Neutrophil (primary cell): Measurements from ENCODE around the gene FAM180B.
"Not testable (repeated sequence)": the region's sequence is repeated elsewhere in the genome, so short reads cannot be mapped to it uniquely, and the experiment has no call there.

ENCODE experiments used
- H3K27ac ChIP-seq: fragments of 200-600 bp; sonication (generic); 2 replicates; pipeline ENCODE4 v1.5.1; 2016; ENCODE audit warnings: mild to moderate bottlenecking, moderate library complexity
- H3K27me3 ChIP-seq: fragments of 200-600 bp; sonication (generic); 2 replicates; pipeline ENCODE4 v1.6.0; 2016; ENCODE audit warnings: mild to moderate bottlenecking
- H3K36me3 ChIP-seq: fragments of 200-600 bp; sonication (generic); 2 replicates; pipeline ENCODE4 v1.5.1; 2017
- H3K4me1 ChIP-seq, 2 experiments: fragments of 200-600 bp in 1 of 2; sonication (generic) in 1 of 2; 1 replicate in 1 of 2; 2 replicates in 1 of 2; pipeline versions ENCODE4 v1.5.1 to v1.6.1; 2013 to 2016; ENCODE audit warnings: low read depth in 1 of 2, low read length in 1 of 2, mild to moderate bottlenecking in 1 of 2, moderate library complexity in 1 of 2; ENCODE audit not compliant: control insufficient read depth in 1 of 2, insufficient read depth in 1 of 2
- H3K4me3 ChIP-seq, 2 experiments: fragments of 200-600 bp in 1 of 2; sonication (generic) in 1 of 2; 1 replicate in 1 of 2; 2 replicates in 1 of 2; pipeline ENCODE4 v1.5.1; 2013 to 2016; ENCODE audit warnings: low read depth in 1 of 2, low read length in 1 of 2, mild to moderate bottlenecking in 1 of 2, moderate library complexity in 1 of 2
- H3K9me3 ChIP-seq: fragments of 200-600 bp; sonication (generic); 2 replicates; pipeline ENCODE4 v1.5.1; 2016
- TF ChIP-seq, protein P1 (sequence below): fragments of 200-600 bp; sonication (generic); IDR thresholded peaks from 2 replicates; pipeline ENCODE4 v1.5.1; 2016; ENCODE audit warnings: antibody characterized with exemption

FAM180B gene

GRCh38 chr11:47628026-47628425 lies 41.5 kb downstream of the FAM180B start:
- Histone ChIP-seq H3K27me3 (no peaks in the 10 kb centered on the region), H3K9me3 (no peaks in the 10 kb centered on the region), H3K36me3 (peaks cover 83% of the 10 kb centered on the region), H3K4me3 (no peak overlapping the region), H3K4me1 (no peaks in the 10 kb centered on the region), H3K27ac (no peak overlapping the region)
- TF ChIP-seq, protein P1, sequence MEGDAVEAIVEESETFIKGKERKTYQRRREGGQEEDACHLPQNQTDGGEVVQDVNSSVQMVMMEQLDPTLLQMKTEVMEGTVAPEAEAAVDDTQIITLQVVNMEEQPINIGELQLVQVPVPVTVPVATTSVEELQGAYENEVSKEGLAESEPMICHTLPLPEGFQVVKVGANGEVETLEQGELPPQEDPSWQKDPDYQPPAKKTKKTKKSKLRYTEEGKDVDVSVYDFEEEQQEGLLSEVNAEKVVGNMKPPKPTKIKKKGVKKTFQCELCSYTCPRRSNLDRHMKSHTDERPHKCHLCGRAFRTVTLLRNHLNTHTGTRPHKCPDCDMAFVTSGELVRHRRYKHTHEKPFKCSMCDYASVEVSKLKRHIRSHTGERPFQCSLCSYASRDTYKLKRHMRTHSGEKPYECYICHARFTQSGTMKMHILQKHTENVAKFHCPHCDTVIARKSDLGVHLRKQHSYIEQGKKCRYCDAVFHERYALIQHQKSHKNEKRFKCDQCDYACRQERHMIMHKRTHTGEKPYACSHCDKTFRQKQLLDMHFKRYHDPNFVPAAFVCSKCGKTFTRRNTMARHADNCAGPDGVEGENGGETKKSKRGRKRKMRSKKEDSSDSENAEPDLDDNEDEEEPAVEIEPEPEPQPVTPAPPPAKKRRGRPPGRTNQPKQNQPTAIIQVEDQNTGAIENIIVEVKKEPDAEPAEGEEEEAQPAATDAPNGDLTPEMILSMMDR: no peak

DNA sequence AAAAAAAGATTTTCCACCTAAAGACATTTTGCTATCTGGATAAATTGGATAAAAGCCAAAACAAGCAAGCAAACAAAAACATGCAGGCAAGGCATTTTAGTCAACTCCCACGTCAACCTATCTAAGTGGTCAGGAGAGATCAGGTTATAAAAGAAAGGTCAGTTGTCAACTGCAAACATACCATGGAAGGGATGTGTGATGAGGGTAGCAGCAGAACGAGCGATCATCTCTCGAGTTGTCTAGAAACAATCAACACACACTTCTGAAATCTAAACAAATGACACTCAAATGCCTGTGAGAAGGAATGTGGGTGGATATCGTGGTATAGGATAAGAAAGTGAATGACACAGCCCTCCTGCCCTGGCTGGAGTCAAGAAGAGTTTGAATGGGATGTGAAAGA lies 45.0 kb downstream of the FAM180B start:
- H3K36me3 ChIP-seq: peaks cover 77% of the 10 kb centered on the region
- no peak overlapping the region for H3K27ac ChIP-seq
- no peaks in the 10 kb centered on the region for H3K27me3 ChIP-seq
- no peak overlapping the region for H3K4me3 ChIP-seq
- TF ChIP-seq, protein P1: no peak
- H3K9me3 ChIP-seq: no peaks in the 10 kb centered on the region
- no peaks in the 10 kb centered on the region for H3K4me1 ChIP-seq

DNA sequence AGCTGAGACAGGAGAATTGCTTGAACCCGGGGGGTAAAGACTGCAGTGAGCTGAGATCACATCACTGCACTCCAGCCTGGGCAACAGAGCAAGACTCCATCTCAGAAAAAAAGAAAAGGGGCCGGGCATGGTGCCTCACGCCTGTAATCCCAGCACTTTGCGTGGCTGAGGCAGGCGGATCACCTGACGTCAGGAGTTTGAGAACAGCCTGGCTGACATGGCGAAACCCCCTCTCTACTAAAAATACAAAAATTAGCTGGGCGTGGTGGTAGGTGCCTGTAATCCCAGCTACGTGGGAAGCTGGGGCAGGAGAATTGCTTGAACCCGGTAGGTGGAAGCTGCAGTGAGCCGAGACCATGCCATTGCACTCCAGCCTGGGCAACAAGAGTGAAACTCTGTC lies 49.9 kb downstream of the FAM180B start:
- not testable (repeated sequence) for H3K9me3 ChIP-seq, H3K4me3 ChIP-seq, H3K4me1 ChIP-seq, H3K27me3 ChIP-seq, H3K27ac ChIP-seq
- H3K36me3 ChIP-seq: peaks cover 34% of the 10 kb centered on the region
